Thoracic aorta (tissue), 2 donors: ENCODE results near the gene RASL11A. TPM values are rescaled to one million over a fixed set of nuclear protein-coding genes. Genes with fewer than 3 reads are reported as not detected.
"Not testable (repeated sequence)": the region's sequence is repeated elsewhere in the genome, so short reads cannot be mapped to it uniquely, and the experiment has no call there.

Experiments
- ATAC-seq: fragments of 150-250 bp; one replicate; pipeline ENCODE4 v1.8.0; 2017; ENCODE audit warnings: low read depth; ENCODE audit not compliant: insufficient number of reproducible peaks, low FRiP score
- DNase-seq: peaks from one replicate; pipeline ENCODE4 v3.0.0-alpha.2; 2020; ENCODE audit warnings: low spot score
- H3K27ac ChIP-seq, 2 donors: fragments of 200-600 bp; sonication (generic); 1 replicate in 1 of 2; 2 replicates in 1 of 2; pipeline ENCODE4 v1.5.1; 2016; ENCODE audit warnings: mild to moderate bottlenecking in 2 of 2, moderate library complexity in 2 of 2
- H3K27me3 ChIP-seq: fragments of 200-600 bp; sonication (generic); replicated peaks from 2 replicates; pipeline ENCODE4 v1.6.0; 2016; ENCODE audit warnings: mild to moderate bottlenecking; ENCODE audit not compliant: insufficient read depth
- H3K36me3 ChIP-seq: fragments of 200-600 bp; sonication (generic); one replicate; pipeline ENCODE4 v1.5.1; 2016
- H3K4me1 ChIP-seq, 2 donors: fragments of 200-600 bp; sonication (generic); 1 replicate in 1 of 2; 2 replicates in 1 of 2; pipeline versions ENCODE4 v1.5.1 to v1.6.0; 2016; ENCODE audit warnings: low read depth in 2 of 2, mild to moderate bottlenecking in 1 of 2; ENCODE audit not compliant: control insufficient read depth in 1 of 2
- H3K4me3 ChIP-seq: fragments of 200-600 bp; sonication (generic); 2 replicates; pipeline ENCODE4 v1.5.1; 2016; ENCODE audit warnings: mild to moderate bottlenecking
- H3K9me3 ChIP-seq: fragments of 200-600 bp; sonication (generic); 2 replicates; pipeline ENCODE4 v1.5.1; 2016
- total RNA-seq, 2 donors: library from RNA; depleted of rRNA; stranded (reverse); fragments of >200 nt; gene quantifications; one replicate each; pipeline versions ENCODE4 v1.1.0 to v1.2.3, GENCODE V29; 2016
- TF ChIP-seq, protein P1 (sequence below): fragments of 200-600 bp; sonication (generic); IDR thresholded peaks from one replicate; pipeline ENCODE4 v1.5.1; 2019; ENCODE audit warnings: antibody characterized with exemption

RASL11A gene, protein sequence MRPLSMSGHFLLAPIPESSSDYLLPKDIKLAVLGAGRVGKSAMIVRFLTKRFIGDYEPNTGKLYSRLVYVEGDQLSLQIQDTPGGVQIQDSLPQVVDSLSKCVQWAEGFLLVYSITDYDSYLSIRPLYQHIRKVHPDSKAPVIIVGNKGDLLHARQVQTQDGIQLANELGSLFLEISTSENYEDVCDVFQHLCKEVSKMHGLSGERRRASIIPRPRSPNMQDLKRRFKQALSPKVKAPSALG
- total RNA-seq: 10 to 100 TPM; 57.6 to 81.6 TPM

DNA sequence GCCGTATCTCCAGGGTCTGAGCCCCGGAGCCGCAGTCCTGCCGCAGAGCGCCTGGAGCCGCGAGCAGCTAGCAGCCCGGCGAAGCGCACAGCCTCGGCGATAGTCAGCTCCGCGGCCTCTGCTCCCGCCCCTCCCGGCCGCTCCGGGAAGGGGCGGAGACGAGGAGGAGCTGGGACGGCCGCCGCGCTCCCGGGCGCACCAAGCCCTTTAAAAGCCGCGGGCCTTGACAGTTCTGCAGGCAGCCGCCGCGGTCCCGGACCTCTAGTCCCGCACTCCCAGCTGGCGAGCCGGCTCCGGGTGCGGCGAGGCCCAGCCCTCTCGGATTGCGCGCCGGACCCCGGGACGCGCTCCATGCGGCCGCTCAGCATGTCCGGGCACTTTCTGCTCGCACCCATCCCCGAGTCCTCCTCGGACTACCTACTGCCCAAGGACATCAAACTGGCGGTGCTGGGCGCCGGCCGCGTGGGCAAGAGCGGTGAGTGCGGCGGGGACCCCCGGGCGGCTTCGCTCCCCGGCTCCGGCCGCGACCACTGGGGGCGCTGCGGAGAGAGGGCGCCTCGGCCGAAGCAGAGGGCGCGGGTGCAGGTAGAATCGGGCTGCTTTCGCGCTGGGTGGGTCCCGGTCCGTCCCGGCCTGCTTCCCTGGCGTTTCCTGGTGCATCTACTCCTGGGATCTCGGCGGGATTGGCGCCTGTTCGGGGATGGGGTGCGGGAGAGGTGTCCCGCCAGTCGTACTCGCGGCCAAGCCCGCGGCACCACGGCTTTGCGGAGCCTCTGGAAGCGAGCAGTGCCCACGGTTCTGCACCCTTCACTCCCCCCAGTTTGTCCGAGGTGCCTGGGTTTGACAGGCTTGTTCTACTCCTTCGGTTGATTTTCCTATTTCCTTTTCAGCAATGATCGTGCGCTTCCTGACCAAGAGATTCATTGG, at the start of gene RASL11A:
RASL11A (plus strand) TSS at position 237 of the 927 bp plus-strand sequence; CDS start at position 352, 115 bp downstream.
- no peaks in the 10 kb centered on the region for H3K9me3 ChIP-seq
- H3K4me1 ChIP-seq: peaks cover 14 to 34% of the 10 kb centered on the region in 2 donors
- H3K36me3 ChIP-seq: no peaks in the 10 kb centered on the region
- peak within 1 kb of the TSS; percentile 91 for H3K4me3 ChIP-seq
- ATAC-seq: peak; percentile 72
- peak within 1 kb of the TSS; percentile 84 to 90 for H3K27ac ChIP-seq
- DNase-seq: peak; percentile 44
- TF ChIP-seq, protein P1, sequence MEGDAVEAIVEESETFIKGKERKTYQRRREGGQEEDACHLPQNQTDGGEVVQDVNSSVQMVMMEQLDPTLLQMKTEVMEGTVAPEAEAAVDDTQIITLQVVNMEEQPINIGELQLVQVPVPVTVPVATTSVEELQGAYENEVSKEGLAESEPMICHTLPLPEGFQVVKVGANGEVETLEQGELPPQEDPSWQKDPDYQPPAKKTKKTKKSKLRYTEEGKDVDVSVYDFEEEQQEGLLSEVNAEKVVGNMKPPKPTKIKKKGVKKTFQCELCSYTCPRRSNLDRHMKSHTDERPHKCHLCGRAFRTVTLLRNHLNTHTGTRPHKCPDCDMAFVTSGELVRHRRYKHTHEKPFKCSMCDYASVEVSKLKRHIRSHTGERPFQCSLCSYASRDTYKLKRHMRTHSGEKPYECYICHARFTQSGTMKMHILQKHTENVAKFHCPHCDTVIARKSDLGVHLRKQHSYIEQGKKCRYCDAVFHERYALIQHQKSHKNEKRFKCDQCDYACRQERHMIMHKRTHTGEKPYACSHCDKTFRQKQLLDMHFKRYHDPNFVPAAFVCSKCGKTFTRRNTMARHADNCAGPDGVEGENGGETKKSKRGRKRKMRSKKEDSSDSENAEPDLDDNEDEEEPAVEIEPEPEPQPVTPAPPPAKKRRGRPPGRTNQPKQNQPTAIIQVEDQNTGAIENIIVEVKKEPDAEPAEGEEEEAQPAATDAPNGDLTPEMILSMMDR: peak; percentile 94
- no peaks in the 10 kb centered on the region for H3K27me3 ChIP-seq

DNA sequence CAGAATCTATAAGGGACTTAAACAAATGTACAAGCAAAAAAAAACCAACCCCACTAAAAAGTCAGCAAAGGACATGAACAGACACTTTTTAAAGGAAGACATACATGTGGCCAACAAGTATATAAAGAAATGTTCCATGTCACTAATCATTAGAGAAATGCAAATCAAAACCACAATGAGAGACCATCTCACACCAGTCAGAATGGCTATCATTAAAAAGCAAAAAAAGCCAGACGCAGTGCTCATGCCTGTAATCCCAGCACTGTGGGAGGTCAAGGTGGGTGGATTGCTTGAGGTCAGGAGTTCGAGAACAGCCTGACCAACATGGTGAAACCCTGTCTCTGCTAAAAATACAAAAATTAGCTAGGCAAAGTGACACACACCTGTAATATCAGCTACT, 48.5 kb upstream of the RASL11A start:
- DNase-seq, H3K36me3 ChIP-seq, ATAC-seq, H3K27ac ChIP-seq, H3K4me3 ChIP-seq, H3K4me1 ChIP-seq, H3K9me3 ChIP-seq, H3K27me3 ChIP-seq: not testable (repeated sequence)

DNA sequence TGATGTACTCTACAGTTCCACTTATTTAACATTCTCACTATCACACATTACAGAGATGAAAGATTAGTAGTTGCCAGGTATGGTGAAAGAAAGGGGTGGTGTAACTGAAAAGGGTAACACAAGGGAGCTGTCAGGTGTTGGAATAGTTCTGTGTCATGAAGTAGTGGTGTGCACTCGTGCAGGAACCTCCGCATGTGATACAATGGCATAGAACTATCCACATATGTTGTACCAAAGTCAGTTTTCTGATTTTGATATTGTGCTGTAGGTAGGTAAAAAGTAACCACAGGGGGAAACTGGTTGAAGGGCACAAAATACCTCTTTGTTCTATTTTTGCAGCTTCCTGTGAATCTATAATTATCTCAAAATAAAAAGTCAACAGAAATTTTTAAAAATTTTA, 43.6 kb upstream of the RASL11A start:
- no peaks in the 10 kb centered on the region for H3K27me3 ChIP-seq
- H3K27ac ChIP-seq: no peak overlapping the region
- DNase-seq (no peak), ATAC-seq (no peak)
- H3K4me3 ChIP-seq: no peak overlapping the region
- no peaks in the 10 kb centered on the region for H3K4me1 ChIP-seq
- H3K36me3 ChIP-seq: no peaks in the 10 kb centered on the region
- peaks cover under 1% of the 10 kb centered on the region for H3K9me3 ChIP-seq
- TF ChIP-seq, protein P1: no peak

DNA sequence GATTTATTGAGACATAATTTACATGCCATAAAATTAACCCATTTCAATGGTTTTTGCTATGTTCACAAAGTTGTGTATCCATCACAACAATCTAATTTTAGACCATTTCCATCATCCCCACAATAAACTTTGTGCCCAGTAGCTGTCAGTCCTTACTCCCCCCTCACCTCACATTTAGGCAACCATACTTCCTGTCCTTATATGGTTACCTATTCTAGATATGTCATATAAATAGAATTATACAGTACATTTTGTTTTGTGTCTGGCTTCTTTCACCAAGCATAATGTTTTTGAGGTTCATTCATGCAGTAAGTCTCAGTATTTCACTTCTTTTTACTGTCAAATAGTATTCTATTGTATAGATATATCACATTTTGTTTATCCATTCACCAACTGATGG, 42.5 kb upstream of the RASL11A start:
- Histone ChIP-seq H3K4me3 (no peak overlapping the region), H3K9me3 (peaks cover 4% of the 10 kb centered on the region), H3K27ac (no peak overlapping the region), H3K36me3 (no peaks in the 10 kb centered on the region), H3K27me3 (no peaks in the 10 kb centered on the region), H3K4me1 (no peaks in the 10 kb centered on the region)
- no peak for ATAC-seq
- no peak for DNase-seq
- TF ChIP-seq, protein P1: no peak

DNA sequence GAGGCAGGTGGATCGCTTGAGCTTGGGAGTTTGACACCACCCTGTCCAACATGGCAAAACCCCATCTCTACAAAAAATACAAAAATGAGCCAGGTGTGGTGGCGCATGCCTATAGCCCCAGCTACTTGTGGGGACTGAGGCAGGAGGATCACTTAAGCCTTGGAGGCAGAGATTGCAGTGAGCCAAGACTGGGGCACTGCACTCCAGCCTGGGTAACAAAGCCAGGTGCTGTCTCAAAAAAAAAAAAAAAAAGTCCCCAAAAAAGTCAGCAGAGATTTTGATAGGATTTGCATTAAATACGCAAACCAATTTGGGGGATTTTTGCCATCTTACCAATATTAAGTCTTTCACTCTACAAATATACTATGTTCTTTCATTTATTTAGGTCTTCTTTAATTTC, 41.0 kb upstream of the RASL11A start:
- TF ChIP-seq, protein P1: no peak
- Histone ChIP-seq H3K27ac (no peak overlapping the region), H3K4me3 (no peak overlapping the region), H3K9me3 (peaks cover 4% of the 10 kb centered on the region), H3K4me1 (no peaks in the 10 kb centered on the region), H3K36me3 (no peaks in the 10 kb centered on the region), H3K27me3 (no peaks in the 10 kb centered on the region)
- no peak for ATAC-seq
- DNase-seq: no peak
